Ovary (tissue), 3 donors: ENCODE results near the gene FADS1.

Source experiments
- CTCF ChIP-seq, 3 donors: fragments of 450-650 bp in 2 of 3; fragments of 200-600 bp in 1 of 3; IDR thresholded peaks; one replicate each; pipeline versions ENCODE4 v1.5.1 to v1.8.0; 2016 to 2022; ENCODE audit warnings: antibody characterized with exemption in 3 of 3, mild to moderate bottlenecking in 1 of 3
- POLR2A ChIP-seq: fragments of 450-650 bp; IDR thresholded peaks from one replicate; pipeline ENCODE4 v1.6.1; 2017; ENCODE audit warnings: antibody characterized with exemption, mild to moderate bottlenecking, moderate library complexity
- donor health status: DM: no; HTN: no; CAD: no.

DNA sequence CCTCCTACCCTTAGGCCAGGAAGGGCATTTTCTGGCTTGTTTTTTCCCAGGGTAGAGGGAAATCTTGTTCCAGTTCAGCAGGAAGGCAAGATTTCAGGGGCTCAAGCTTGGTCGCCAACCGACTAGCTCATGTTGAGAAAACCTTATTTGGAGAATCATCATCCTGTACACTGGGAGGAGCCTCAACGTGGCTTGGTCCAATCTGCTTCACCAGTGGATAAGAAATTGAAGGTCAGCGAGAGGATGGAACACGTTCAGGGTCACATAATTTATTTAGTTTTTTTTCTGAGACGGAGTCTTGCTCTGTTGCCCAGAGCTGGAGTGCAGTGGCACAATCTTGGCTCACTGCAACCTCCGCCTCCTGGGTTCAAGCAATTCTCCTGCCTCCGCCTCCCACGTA lies 31.8 kb upstream of the FADS1 start:
- TF ChIP-seq CTCF (IDR thresholded peaks at IDR 0.05), result no peak
- TF ChIP-seq POLR2A, result no peak
